ENCODE measurements around the gene HOXB3. TPM values are rescaled to one million over a fixed set of nuclear protein-coding genes. Genes with fewer than 3 reads are reported as not detected.

HOXB3 gene
- total and polyA plus RNA-seq, 2 of the 13 experiments (the other 11 are each of a cell fraction or from before 2014, with no cell fraction given) = not detected

DNA sequence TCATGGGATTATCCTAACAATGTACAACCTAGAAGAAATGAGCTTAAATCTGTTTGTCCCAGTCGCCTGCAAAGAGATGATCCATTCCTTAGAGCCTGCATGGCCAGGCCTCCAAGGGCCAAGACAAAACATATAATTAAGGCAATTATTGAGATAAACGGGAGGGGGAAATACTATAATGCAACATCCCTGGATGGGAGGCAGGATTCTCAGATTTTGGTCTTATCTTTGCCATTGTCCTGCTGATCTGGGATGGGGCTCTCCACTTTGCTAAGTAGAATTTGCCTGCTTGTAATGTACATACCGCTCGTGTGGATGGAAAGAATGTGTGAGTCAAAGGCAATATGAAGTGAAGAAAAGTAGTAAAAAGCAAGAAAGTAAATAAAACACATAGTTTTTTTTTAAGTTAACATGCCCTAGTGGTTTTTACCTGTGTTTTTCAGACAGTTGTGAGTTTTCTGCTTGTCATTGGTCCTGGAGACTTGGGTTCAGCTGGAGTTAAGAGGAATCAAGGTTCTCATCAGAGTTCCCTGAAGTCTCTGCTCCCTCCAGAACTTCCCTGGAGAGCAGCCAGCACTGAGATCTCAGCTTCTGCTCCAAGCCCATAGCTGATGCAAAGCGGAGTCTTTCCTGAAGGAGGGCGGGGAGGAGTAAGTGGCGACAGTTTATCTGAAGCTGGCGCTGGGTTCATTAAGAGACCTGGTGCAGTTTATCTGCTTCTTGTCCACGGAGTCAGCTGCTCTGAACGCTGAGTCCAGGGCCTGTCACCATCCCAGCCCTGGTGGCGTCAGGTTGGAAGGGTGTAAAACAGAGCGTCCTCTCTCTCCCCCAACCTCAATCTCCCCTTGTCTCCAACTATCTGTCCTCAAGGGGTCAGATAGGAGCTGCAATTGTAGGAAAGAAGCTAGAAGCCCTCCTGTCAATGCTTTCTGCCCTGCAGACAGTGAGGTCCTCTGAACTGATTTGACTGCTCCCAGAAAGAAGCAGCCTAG lies 89.3 kb downstream of the HOXB3 start:
- Histone ChIP-seq H2AFZ (ENCODE audit: low read length) (no peak overlapping the region), H4K20me1 (ENCODE audit: insufficient read depth, low read length) (no peaks in the 10 kb centered on the region), H3K4me1 (ENCODE audit: insufficient read depth, low read length) (no peaks in the 10 kb centered on the region), H3K9me3 (ENCODE audit: low read length) (no peaks in the 10 kb centered on the region), H3K27me3 (ENCODE audit: control insufficient read depth in 1 of 2, insufficient read depth in 2 of 2, low read length in 2 of 2) (peaks cover 0 to 37% of the 10 kb centered on the region in 2 experiments; a peak in 3 of 5 replicates), H3K36me3 (replicated peaks in 1 of 2; ENCODE audit: control insufficient read depth in 1 of 2, insufficient read depth in 2 of 2, low read length in 2 of 2) (no peaks in the 10 kb centered on the region), H3K4me3 (replicated peaks in 1 of 3; ENCODE audit: insufficient read depth in 1 of 3, low read depth in 2 of 3, low read length in 3 of 3) (no peak overlapping the region), H3K27ac (ENCODE audit: extremely low read length, insufficient read depth, low read length) (no peak overlapping the region), H3K9ac (ENCODE audit: insufficient read depth, low read depth, low read length) (no peak overlapping the region), H3K79me2 (ENCODE audit: insufficient read depth, low read length) (no peaks in the 10 kb centered on the region), H3K4me2 (ENCODE audit: low read depth, low read length) (no peak overlapping the region)
- no TSS peak for BruUV-seq (replicated peaks)
- in situ Hi-C loops (cut with HindIII; ENCODE audit: extremely low pct_ligation_motif_present, low pct_unique_long_range_greater_than_20kb) = no loop called here
- TF ChIP-seq HMGXB3 (CRISPR knock-in tag; IDR thresholded peaks at IDR 0.05; ENCODE audit: borderline replicate concordance) = no peak
- TF ChIP-seq AGO1 (IDR thresholded peaks at IDR 0.05; ENCODE audit: low read depth, low read length, poor library complexity, severe bottlenecking) = no peak
- TF ChIP-seq ZNF260 (CRISPR knock-in tag; IDR thresholded peaks at IDR 0.05; ENCODE audit: borderline replicate concordance, low read depth) = no peak
- TF ChIP-seq, protein P1, sequence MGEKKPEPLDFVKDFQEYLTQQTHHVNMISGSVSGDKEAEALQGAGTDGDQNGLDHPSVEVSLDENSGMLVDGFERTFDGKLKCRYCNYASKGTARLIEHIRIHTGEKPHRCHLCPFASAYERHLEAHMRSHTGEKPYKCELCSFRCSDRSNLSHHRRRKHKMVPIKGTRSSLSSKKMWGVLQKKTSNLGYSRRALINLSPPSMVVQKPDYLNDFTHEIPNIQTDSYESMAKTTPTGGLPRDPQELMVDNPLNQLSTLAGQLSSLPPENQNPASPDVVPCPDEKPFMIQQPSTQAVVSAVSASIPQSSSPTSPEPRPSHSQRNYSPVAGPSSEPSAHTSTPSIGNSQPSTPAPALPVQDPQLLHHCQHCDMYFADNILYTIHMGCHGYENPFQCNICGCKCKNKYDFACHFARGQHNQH (CRISPR knock-in tag; IDR thresholded peaks at IDR 0.05) = no peak
- no peak for TF ChIP-seq ZNF552 (CRISPR knock-in tag; IDR thresholded peaks at IDR 0.05; ENCODE audit: borderline replicate concordance)
- no peak for TF ChIP-seq MED8 (CRISPR knock-in tag; IDR thresholded peaks at IDR 0.05; ENCODE audit: insufficient replicate concordance)
- no peak for TF ChIP-seq ZNF232 (CRISPR knock-in tag; IDR thresholded peaks at IDR 0.05; ENCODE audit: borderline replicate concordance)
- no peak for TF ChIP-seq ZSCAN20 (CRISPR knock-in tag; IDR thresholded peaks at IDR 0.05; ENCODE audit: borderline replicate concordance)
- no peak for TF ChIP-seq ZMAT3 (CRISPR knock-in tag; conservative IDR thresholded peaks at IDR 0.05)
- no peak for TF ChIP-seq CHD2 (IDR thresholded peaks at IDR 0.05; ENCODE audit: low read depth, low read length)
- POLR2A ChIA-PET = no interaction called here
- intact Hi-C loops (cut with micrococcal nuclease; ENCODE audit: unreplicated experiment) = no loop called here
- DNase-seq (ENCODE audit: low spot score) = no peak
- peak; percentile 61 for ATAC-seq
- 4% methylated on average over 11 of the region's 12 CpGs for WGBS (ENCODE audit: low lambda C conversion rate)
- CTCF ChIA-PET (ENCODE audit: low intra/inter-chr PET ratio, low total read pairs) = no interaction called here
- no peak for FAIRE-seq
